ENCODE measurements around the gene SPDYC.

Gene SPDYC

GRCh38 chr11:65134240-65134951, 35.6 kb upstream of the SPDYC start, which contains the start of gene SYVN1:
TSS of gene SYVN1 (minus strand) at chr11:65134519. CDS start at chr11:65133601, 918 bp downstream.
- H3K4me1 ChIP-seq (ENCODE audit: insufficient read depth, poor library complexity, severe bottlenecking) = peaks cover 6% of the 10 kb centered on the region
- no peaks in the 10 kb centered on the region for H3K27me3 ChIP-seq (ENCODE audit: insufficient read depth, poor library complexity, severe bottlenecking)
- DNase-seq (ENCODE audit: low spot score) = peak; percentile 94
- peak within 1 kb of the TSS; percentile 69 for H3K4me3 ChIP-seq (ENCODE audit: severe bottlenecking)
- no peak for TF ChIP-seq CTCF (IDR thresholded peaks at IDR 0.05; ENCODE audit: poor library complexity, severe bottlenecking)
- H3K9me3 ChIP-seq (ENCODE audit: severe bottlenecking) = no peaks in the 10 kb centered on the region
- peak within 1 kb of the TSS; percentile 88 for H3K27ac ChIP-seq (ENCODE audit: poor library complexity, severe bottlenecking)
- H3K36me3 ChIP-seq (ENCODE audit: low read depth) = peaks cover 33% of the 10 kb centered on the region
- ATAC-seq (ENCODE audit: low read depth) = peak; percentile 71

- ATAC-seq (ENCODE audit: low read depth) (peak; percentile 93), DNase-seq (ENCODE audit: low spot score) (peak; percentile 92)
- Histone ChIP-seq H3K4me1 (ENCODE audit: insufficient read depth, poor library complexity, severe bottlenecking) (peaks cover 6% of the 10 kb centered on the region), H3K27ac (ENCODE audit: poor library complexity, severe bottlenecking) (peak overlapping the region; percentile 88), H3K4me3 (ENCODE audit: severe bottlenecking) (peak overlapping the region; percentile 69), H3K9me3 (ENCODE audit: severe bottlenecking) (no peaks in the 10 kb centered on the region), H3K27me3 (ENCODE audit: insufficient read depth, poor library complexity, severe bottlenecking) (no peaks in the 10 kb centered on the region), H3K36me3 (ENCODE audit: low read depth) (peaks cover 26% of the 10 kb centered on the region)
- no peak for TF ChIP-seq CTCF (IDR thresholded peaks at IDR 0.05; ENCODE audit: poor library complexity, severe bottlenecking)
Observed at GRCh38 chr11:65134952-65135632, 34.9 kb upstream of the SPDYC start.

GRCh38 chr11:65135633-65136145, 34.3 kb upstream of the SPDYC start:
- ATAC-seq (ENCODE audit: low read depth) (no peak), DNase-seq (ENCODE audit: low spot score) (no peak)
- peaks cover 24% of the 10 kb centered on the region for H3K36me3 ChIP-seq (ENCODE audit: low read depth)
- peak overlapping the region; percentile 88 for H3K27ac ChIP-seq (ENCODE audit: poor library complexity, severe bottlenecking)
- peak overlapping the region; percentile 69 for H3K4me3 ChIP-seq (ENCODE audit: severe bottlenecking)
- H3K9me3 ChIP-seq (ENCODE audit: severe bottlenecking) = no peaks in the 10 kb centered on the region
- no peak for TF ChIP-seq CTCF (IDR thresholded peaks at IDR 0.05; ENCODE audit: poor library complexity, severe bottlenecking)
- no peaks in the 10 kb centered on the region for H3K27me3 ChIP-seq (ENCODE audit: insufficient read depth, poor library complexity, severe bottlenecking)
- H3K4me1 ChIP-seq (ENCODE audit: insufficient read depth, poor library complexity, severe bottlenecking) = peaks cover 6% of the 10 kb centered on the region

- Histone ChIP-seq H3K4me1 (ENCODE audit: insufficient read depth, poor library complexity, severe bottlenecking) (peaks cover 6% of the 10 kb centered on the region), H3K27me3 (ENCODE audit: insufficient read depth, poor library complexity, severe bottlenecking) (no peaks in the 10 kb centered on the region), H3K27ac (ENCODE audit: poor library complexity, severe bottlenecking) (no peak overlapping the region), H3K4me3 (ENCODE audit: severe bottlenecking) (no peak overlapping the region), H3K36me3 (ENCODE audit: low read depth) (peaks cover 15% of the 10 kb centered on the region), H3K9me3 (ENCODE audit: severe bottlenecking) (no peaks in the 10 kb centered on the region)
- TF ChIP-seq CTCF (IDR thresholded peaks at IDR 0.05; ENCODE audit: poor library complexity, severe bottlenecking) = no peak
- DNase-seq (ENCODE audit: low spot score) = no peak
- ATAC-seq (ENCODE audit: low read depth) = no peak
Observed at GRCh38 chr11:65136515-65137096, 33.4 kb upstream of the SPDYC start.
